Muscle of leg (tissue), 11 donors: Measurements from ENCODE around the gene SPATA1. TPM values are rescaled to one million over a fixed set of nuclear protein-coding genes. Genes with fewer than 3 reads are reported as not detected.
"Not testable (repeated sequence)": the region's sequence is repeated elsewhere in the genome, so short reads cannot be mapped to it uniquely, and the experiment has no call there.

Experiments
- DNase-seq: peaks from one replicate; pipeline ENCODE4 v3.0.0; 2013
- H3K27ac ChIP-seq: one replicate; pipeline ENCODE4 v1.5.1; 2013; ENCODE audit warnings: mild to moderate bottlenecking, low read length, control low read depth
- H3K27me3 ChIP-seq: one replicate; pipeline ENCODE4 v1.6.1; 2013; ENCODE audit warnings: low read length; ENCODE audit not compliant: control insufficient read depth, insufficient read depth
- H3K36me3 ChIP-seq: one replicate; pipeline ENCODE4 v1.6.1; 2013; ENCODE audit warnings: low read length; ENCODE audit not compliant: control insufficient read depth, insufficient read depth
- H3K4me1 ChIP-seq: one replicate; pipeline ENCODE4 v1.6.1; 2013; ENCODE audit warnings: low read length; ENCODE audit not compliant: control insufficient read depth, insufficient read depth
- H3K4me3 ChIP-seq: one replicate; pipeline ENCODE4 v1.5.1; 2013; ENCODE audit warnings: low read length, control low read depth
- H3K9me3 ChIP-seq: replicated peaks from 2 replicates; pipeline ENCODE4 v1.6.1; 2013; ENCODE audit warnings: low read depth, low read length; ENCODE audit not compliant: control insufficient read depth
- WGBS: methylation state at CpG from one replicate; pipeline ENCODE4 v1.1.5; 2013; ENCODE audit warnings: missing lambda C conversion rate; ENCODE audit not compliant: insufficient coverage; 5-methylcytosine and 5-hydroxymethylcytosine counted together
- polyA plus RNA-seq, 8 donors: library from polyadenylated mRNA; unstranded; fragments of 120-200 nt; gene quantifications; one replicate each; pipeline versions ENCODE4 v1.2.1 to v1.2.3, GENCODE V29; 2013; ENCODE audit warnings: inconsistent platforms in 1 of 8, low replicate concordance in 1 of 8; ENCODE audit not compliant: insufficient read length in 8 of 8, insufficient read depth in 1 of 8
- total RNA-seq: library from RNA; stranded (reverse); fragments of 120-200 nt; gene quantifications from one replicate; pipeline ENCODE4 v1.2.4, GENCODE V29; 2013

The SPATA1 gene
- total and polyA plus RNA-seq, 9 donors = 0.49 to 3.0 (median 1.8) TPM

- no CpG with 5 or more reads among the region's 2 CpGs for WGBS
- no peaks in the 10 kb centered on the region for H3K4me1 ChIP-seq
- peaks cover 27% of the 10 kb centered on the region for H3K36me3 ChIP-seq
- H3K27me3 ChIP-seq = no peaks in the 10 kb centered on the region
- H3K27ac ChIP-seq = no peak overlapping the region
- no peak for DNase-seq
- no peak overlapping the region for H3K4me3 ChIP-seq
- H3K9me3 ChIP-seq = no peaks in the 10 kb centered on the region
These were observed 16.4 kb upstream of the SPATA1 start for GRCh38 chr1:84489766-84490165.

- H3K27ac ChIP-seq = no peak overlapping the region
- peaks cover 33% of the 10 kb centered on the region for H3K36me3 ChIP-seq
- WGBS = no CpG with 5 or more reads among the region's 1 CpG
- H3K27me3 ChIP-seq = no peaks in the 10 kb centered on the region
- no peaks in the 10 kb centered on the region for H3K4me1 ChIP-seq
- no peaks in the 10 kb centered on the region for H3K9me3 ChIP-seq
- H3K4me3 ChIP-seq = no peak overlapping the region
- DNase-seq = no peak
These were observed 13.5 kb upstream of the SPATA1 start for GRCh38 chr1:84492726-84493125.

- no peaks in the 10 kb centered on the region for H3K9me3 ChIP-seq
- H3K36me3 ChIP-seq = peaks cover 36% of the 10 kb centered on the region
- no peak overlapping the region for H3K4me3 ChIP-seq
- no peaks in the 10 kb centered on the region for H3K27me3 ChIP-seq
- no CpG with 5 or more reads among the region's 1 CpG for WGBS
- no peak overlapping the region for H3K27ac ChIP-seq
- no peak for DNase-seq
- no peaks in the 10 kb centered on the region for H3K4me1 ChIP-seq
These were observed 12.4 kb upstream of the SPATA1 start for GRCh38 chr1:84493747-84494146.

GRCh38 chr1:84496498-84496897 is 9.7 kb upstream of the SPATA1 start:
- no peaks in the 10 kb centered on the region for H3K4me1 ChIP-seq
- no peaks in the 10 kb centered on the region for H3K9me3 ChIP-seq
- H3K36me3 ChIP-seq = peaks cover 31% of the 10 kb centered on the region
- no peak overlapping the region for H3K27ac ChIP-seq
- H3K27me3 ChIP-seq = no peaks in the 10 kb centered on the region
- H3K4me3 ChIP-seq = no peak overlapping the region
- no peak for DNase-seq
- WGBS = no CpG with 5 or more reads among the region's 3 CpGs

GRCh38 chr1:84497631-84498275 is 8.4 kb upstream of the SPATA1 start:
- H3K9me3 ChIP-seq = no peaks in the 10 kb centered on the region
- H3K27me3 ChIP-seq = no peaks in the 10 kb centered on the region
- no peak overlapping the region for H3K4me3 ChIP-seq
- H3K4me1 ChIP-seq = no peaks in the 10 kb centered on the region
- peaks cover 23% of the 10 kb centered on the region for H3K36me3 ChIP-seq
- DNase-seq = no peak
- no CpG with 5 or more reads among the region's 2 CpGs for WGBS
- H3K27ac ChIP-seq = no peak overlapping the region

- no peak overlapping the region for H3K27ac ChIP-seq
These were observed 3.3 kb upstream of the SPATA1 start for GRCh38 chr1:84502927-84503326.

GRCh38 chr1:84504580-84505492 is 1.4 kb upstream of the SPATA1 start:
- Histone ChIP-seq H3K27me3 (no peaks in the 10 kb centered on the region), H3K36me3 (peaks cover 4% of the 10 kb centered on the region), H3K4me1 (peaks cover 14% of the 10 kb centered on the region), H3K27ac (peak overlapping the region; percentile 100), H3K9me3 (peaks cover 3% of the 10 kb centered on the region), H3K4me3 (peak overlapping the region; percentile 85)
- peak; percentile 46 for DNase-seq
- 0% methylated on average over 7 of the region's 17 CpGs for WGBS

More at GRCh38 chr1:84502927-84503326, 3.3 kb upstream of the SPATA1 start:
- Histone ChIP-seq H3K36me3 (peaks cover 8% of the 10 kb centered on the region), H3K4me1 (peaks cover 14% of the 10 kb centered on the region), H3K9me3 (no peaks in the 10 kb centered on the region), H3K4me3 (no peak overlapping the region), H3K27me3 (no peaks in the 10 kb centered on the region)
- DNase-seq = peak; percentile 19
- WGBS = 40% methylated on average over 1 of the region's 5 CpGs

GRCh38 chr1:84505493-84506001 is 639 bp upstream of the SPATA1 start:
- peak overlapping the region; percentile 85 for H3K4me3 ChIP-seq
- no peak for DNase-seq
- WGBS = 0% methylated on average over 46 of the region's 47 CpGs
- H3K27ac ChIP-seq = peak overlapping the region; percentile 100
- peaks cover 4% of the 10 kb centered on the region for H3K36me3 ChIP-seq
- no peaks in the 10 kb centered on the region for H3K27me3 ChIP-seq
- peaks cover 3% of the 10 kb centered on the region for H3K9me3 ChIP-seq
- H3K4me1 ChIP-seq = peaks cover 14% of the 10 kb centered on the region

GRCh38 chr1:84506729-84507453 is 705 bp downstream of the SPATA1 start:
- peak; percentile 24 for DNase-seq
- peak overlapping the region; percentile 100 for H3K27ac ChIP-seq
- peak overlapping the region; percentile 85 for H3K4me3 ChIP-seq
- H3K9me3 ChIP-seq = peaks cover 3% of the 10 kb centered on the region
- WGBS = 0% methylated on average over 3 of the region's 26 CpGs
- no peaks in the 10 kb centered on the region for H3K27me3 ChIP-seq
- H3K36me3 ChIP-seq = peaks cover 4% of the 10 kb centered on the region
- H3K4me1 ChIP-seq = peaks cover 14% of the 10 kb centered on the region

GRCh38 chr1:84507887-84508286 is 1.7 kb downstream of the SPATA1 start:
- H3K36me3 ChIP-seq, DNase-seq, H3K4me3 ChIP-seq, H3K27me3 ChIP-seq, H3K27ac ChIP-seq, H3K9me3 ChIP-seq: not testable (repeated sequence)
- H3K4me1 ChIP-seq = peaks cover 13% of the 10 kb centered on the region
- WGBS = no CpG with 5 or more reads among the region's 14 CpGs
